GM18520 (cell line): Measurements from ENCODE around the gene IFT20.
"Not testable (repeated sequence)": the region's sequence is repeated elsewhere in the genome, so short reads cannot be mapped to it uniquely, and the experiment has no call there.

Experiments used
- ATAC-seq: cut with Tn5 transposase; IDR thresholded peaks from one replicate; pipeline ENCODE4 v1.9.1; 2021; ENCODE audit not compliant: unreplicated experiment

The IFT20 gene

GRCh38 chr17:28317099-28317965 is 17.9 kb downstream of the IFT20 start:
- no peak for ATAC-seq

- ATAC-seq, result no peak
Observed at GRCh38 chr17:28315846-28316705, 19.2 kb downstream of the IFT20 start.

DNA sequence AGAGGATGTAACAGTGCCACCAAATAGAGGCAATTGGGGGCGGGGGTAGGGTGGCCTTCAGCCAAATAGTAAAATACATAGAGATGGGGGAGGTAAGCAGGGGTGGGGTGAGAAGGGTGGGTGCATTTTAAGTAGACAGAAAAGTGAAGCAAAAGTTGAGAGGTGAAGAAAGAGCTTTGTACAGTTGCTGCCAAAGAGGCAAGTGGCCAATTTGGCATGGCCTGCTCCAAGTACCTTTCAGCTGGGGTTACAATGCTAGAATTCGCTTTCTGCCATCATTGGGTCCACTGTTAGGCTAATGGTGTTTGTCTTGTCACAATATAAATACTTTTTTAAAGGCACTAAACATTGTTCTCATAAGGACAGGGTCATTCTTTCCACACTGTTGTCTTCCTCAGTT is 21.4 kb downstream of the IFT20 start:
- no peak for ATAC-seq

GRCh38 chr17:28306954-28307401 is 28.3 kb downstream of the IFT20 start:
- no peak for ATAC-seq

DNA sequence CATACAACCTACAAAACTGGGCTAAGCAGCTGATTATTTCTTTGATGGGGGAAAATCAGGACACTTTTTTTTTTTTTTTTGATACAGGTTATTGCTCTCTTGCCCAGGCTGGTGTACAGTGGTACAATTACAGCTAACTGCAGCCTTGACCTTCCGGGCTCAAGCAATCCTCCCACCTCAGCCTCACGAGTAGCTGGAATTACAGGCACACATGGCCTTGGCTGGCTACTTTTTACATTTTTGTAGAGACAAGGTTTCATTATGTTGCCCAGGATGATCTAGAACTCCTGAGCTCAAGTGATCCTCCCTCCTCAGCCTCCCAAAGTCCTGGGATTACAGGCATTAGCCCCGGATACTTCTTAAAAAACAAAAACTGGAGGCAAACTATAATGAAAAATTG is 36.8 kb downstream of the IFT20 start:
- ATAC-seq, result no peak

DNA sequence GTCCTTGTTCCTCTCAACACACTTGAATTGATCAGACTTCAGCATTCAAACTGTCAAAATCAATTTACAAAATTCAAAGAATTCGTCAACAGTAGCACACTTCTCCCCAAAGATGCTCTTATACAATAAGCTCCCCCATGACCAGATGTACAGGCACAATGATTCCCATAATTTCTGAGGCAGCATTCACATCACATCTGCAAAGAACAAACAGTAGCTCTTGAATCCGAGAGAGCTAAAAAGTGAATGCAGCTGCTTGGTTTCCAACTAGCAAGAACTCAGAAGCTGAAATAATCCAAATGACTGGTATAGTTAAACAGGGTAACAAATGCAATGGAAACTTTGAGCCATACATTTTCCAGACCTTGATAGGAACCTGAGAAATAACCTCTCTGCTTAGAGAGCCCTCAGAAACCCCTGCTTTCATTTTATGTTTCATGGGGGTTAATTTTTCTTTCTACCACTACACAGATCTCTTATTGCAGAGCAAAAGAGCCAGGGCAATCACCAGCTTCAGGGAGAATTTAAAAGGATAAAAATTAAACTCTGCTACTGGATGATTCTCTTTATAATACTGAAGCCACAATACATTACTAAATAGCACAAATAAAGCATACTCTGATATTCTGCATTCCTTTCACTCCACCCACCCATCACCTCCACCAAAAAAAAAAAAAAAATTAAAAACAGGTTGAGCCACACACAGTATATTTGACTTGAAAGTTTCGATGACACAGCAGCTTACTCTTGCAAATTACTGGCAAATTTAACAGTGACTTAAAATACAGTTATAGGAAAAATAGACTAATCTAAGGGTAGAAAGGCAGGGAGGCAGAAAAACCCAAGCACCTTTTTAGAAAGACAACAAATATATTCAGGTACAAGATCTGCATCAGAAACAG is 39.3 kb downstream of the IFT20 start:
- no peak for ATAC-seq

- ATAC-seq, result no peak
Observed at GRCh38 chr17:28293994-28294393, 41.3 kb downstream of the IFT20 start.

DNA sequence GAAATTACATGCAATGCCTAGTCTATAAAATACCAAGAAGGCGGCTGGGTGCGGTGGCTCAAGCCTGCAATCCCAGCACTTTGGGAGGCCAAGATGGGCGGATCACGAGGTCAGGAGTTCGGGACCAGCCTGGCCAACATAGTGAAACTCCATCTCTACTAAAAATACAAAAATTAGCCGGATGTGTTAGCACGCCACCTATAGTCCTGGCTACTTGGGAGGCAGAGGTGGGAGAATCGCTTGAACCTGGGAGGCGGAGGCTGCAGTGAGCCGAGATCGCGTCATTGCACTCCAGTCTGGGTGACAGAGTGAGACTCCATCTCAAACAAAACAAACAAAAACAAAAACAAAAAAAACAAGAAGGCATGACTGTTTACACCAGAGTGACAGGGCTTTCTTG is 42.4 kb downstream of the IFT20 start:
- ATAC-seq, result not testable (repeated sequence)

- ATAC-seq, result no peak
Observed at GRCh38 chr17:28291780-28292330, 43.4 kb downstream of the IFT20 start.

DNA sequence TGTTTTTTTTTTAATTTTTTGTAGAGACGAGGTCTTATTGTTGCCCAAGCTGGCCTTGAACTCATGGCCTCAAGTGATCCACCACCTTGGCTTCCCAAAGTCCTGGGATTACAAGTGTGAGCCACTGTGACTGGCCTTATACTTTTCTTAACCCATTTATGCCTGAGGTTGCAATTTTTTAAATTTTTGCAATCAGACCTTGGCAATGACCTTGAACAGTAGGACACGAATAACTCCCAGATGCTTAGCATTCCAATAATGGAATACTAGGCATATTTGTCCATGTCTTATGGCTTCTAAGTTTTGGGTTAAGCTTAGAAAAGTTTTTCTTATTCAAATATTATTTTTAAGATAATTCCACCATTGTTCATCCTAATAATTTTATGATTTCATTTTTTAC is 44.6 kb downstream of the IFT20 start:
- ATAC-seq, result no peak

DNA sequence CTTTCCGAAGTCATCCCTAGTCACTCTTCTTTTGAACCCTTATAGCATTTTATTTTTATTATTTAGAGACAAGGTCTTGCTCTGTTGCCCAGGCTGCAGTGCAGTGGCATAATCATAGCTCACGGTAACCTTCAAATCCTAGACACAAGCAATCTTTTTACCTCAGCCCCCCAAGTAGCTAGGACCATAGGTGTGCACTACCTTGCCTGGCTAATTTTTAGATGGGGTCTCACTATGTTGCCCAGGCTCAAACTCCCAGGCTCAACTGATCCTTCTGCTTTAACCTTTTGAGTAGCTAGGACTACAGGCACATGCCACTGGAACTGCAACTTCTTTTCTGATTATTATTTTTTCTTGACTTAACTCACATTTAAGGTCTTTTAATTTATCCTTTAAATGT is 49.3 kb downstream of the IFT20 start:
- no peak for ATAC-seq

DNA sequence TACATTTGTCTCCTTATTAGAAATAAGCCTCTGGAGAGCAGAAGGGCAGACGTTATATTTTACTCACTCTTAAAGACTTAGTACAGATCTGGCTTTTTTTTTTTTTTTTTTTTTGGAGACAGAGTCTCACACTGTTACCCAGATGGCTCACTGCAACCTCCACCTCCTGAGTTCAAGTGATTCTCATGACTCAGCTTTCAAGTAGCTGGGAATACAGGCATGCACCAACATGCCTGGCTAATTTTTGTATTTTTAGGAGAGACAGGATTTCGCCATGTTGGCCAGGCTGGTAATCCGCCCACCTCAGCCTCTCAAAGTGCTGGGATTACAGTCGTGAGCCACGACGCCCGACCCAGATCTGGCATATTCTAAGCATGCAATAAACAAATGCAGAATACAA is 52.7 kb downstream of the IFT20 start:
- ATAC-seq, result no peak

- no peak for ATAC-seq
Observed at GRCh38 chr17:28280826-28281225, 54.4 kb downstream of the IFT20 start.

- ATAC-seq, result no peak
Observed at GRCh38 chr17:28279411-28279810, 55.9 kb downstream of the IFT20 start.
